Effector memory CD8-positive, alpha-beta T cell (primary cell): ENCODE measurements around the gene PLCB4.

Experiments
- ATAC-seq: fragments of 150-1000 bp; cut with Tn5 transposase; replicated peaks from 2 replicates; pipeline ENCODE4 v1.10.0; 2021; ENCODE audit warnings: mild to moderate bottlenecking, moderate library complexity
- DNase-seq, 3 experiments: peaks; one replicate each; pipeline ENCODE4 v3.0.0; 2021
- H3K27ac Mint-ChIP-seq, 2 donors: one replicate each; pipeline ENCODE4 v1.8.0; 2022; ENCODE audit warnings: mild to moderate bottlenecking in 2 of 2, mixed read lengths in 2 of 2, moderate library complexity in 2 of 2
- H3K27me3 Mint-ChIP-seq, 2 donors: one replicate each; pipeline ENCODE4 v1.8.0; 2022; ENCODE audit warnings: mixed read lengths in 2 of 2
- H3K36me3 Mint-ChIP-seq: one replicate; pipeline ENCODE4 v1.8.0; 2022; ENCODE audit warnings: mild to moderate bottlenecking, moderate library complexity, mixed read lengths; ENCODE audit not compliant: insufficient read depth
- H3K4me1 Mint-ChIP-seq, 2 donors: one replicate each; pipeline ENCODE4 v1.8.0; 2022; ENCODE audit warnings: low read depth in 2 of 2, mixed read lengths in 2 of 2
- H3K4me3 Mint-ChIP-seq, 2 donors: one replicate each; pipeline ENCODE4 v1.8.0; 2022; ENCODE audit warnings: mild to moderate bottlenecking in 2 of 2, mixed read lengths in 2 of 2, moderate library complexity in 2 of 2
- H3K9me3 Mint-ChIP-seq, 2 donors: one replicate each; pipeline ENCODE4 v1.8.0; 2022; ENCODE audit warnings: mixed read lengths in 2 of 2
- total RNA-seq, 9 experiments: gene quantifications; one replicate each; lab custom pipeline; 2026; lab: John Stamatoyannopoulos, UW

The PLCB4 gene
- 0 to 0.74 (median 0) reads per million in 9 experiments for total RNA-seq

- ATAC-seq, result no peak
These were observed at the start of gene PLCB4 for GRCh38 chr20:9068841-9069663. TSS of gene PLCB4 (plus strand) at chr20:9069087. CDS start at chr20:9307815, 238,728 bp downstream.

GRCh38 chr20:9019833-9020232 is 49.1 kb upstream of the PLCB4 start:
- H3K27me3 Mint-ChIP-seq, result no peaks in the 10 kb centered on the region
- no peak overlapping the region for H3K4me3 Mint-ChIP-seq
- DNase-seq (no peak), ATAC-seq (no peak)
- peaks cover 0 to 5% of the 10 kb centered on the region in 2 donors for H3K9me3 Mint-ChIP-seq
- H3K27ac Mint-ChIP-seq, result no peak overlapping the region
- no peaks in the 10 kb centered on the region for H3K4me1 Mint-ChIP-seq
- H3K36me3 Mint-ChIP-seq, result no peaks in the 10 kb centered on the region

More at GRCh38 chr20:9068841-9069663, at the start of gene PLCB4:
- H3K4me3 Mint-ChIP-seq, result no peak within 1 kb of the TSS
- H3K27ac Mint-ChIP-seq, result no peak within 1 kb of the TSS
- H3K27me3 Mint-ChIP-seq, result peaks cover 6 to 9% of the 10 kb centered on the region in 2 donors
- H3K9me3 Mint-ChIP-seq, result peaks cover 5 to 14% of the 10 kb centered on the region in 2 donors
- DNase-seq, result no peak
- H3K4me1 Mint-ChIP-seq, result peaks cover 1 to 3% of the 10 kb centered on the region in 2 donors
- H3K36me3 Mint-ChIP-seq, result no peaks in the 10 kb centered on the region

DNA sequence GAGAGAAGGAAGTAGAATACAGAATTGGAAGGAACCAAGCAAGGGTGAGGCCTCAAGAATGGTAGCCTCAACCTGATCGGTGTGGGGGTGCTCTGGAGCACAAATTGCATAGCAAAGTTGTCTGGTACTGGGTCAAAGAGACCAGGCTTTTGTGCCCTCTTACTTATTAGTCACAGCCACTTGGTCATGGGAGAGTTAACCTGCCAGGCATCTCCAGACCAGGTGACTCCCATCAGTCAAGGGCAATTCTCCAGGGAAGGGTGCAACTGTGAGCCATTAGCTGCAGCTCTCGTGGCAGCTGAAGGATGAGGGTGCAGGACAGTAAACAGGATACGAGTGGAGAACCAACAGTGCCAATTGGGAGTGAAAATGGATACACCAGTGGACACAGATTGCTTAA is 47.7 kb upstream of the PLCB4 start:
- no peak for DNase-seq
- H3K27ac Mint-ChIP-seq, result no peak overlapping the region
- no peaks in the 10 kb centered on the region for H3K4me1 Mint-ChIP-seq
- no peak for ATAC-seq
- no peak overlapping the region for H3K4me3 Mint-ChIP-seq
- no peaks in the 10 kb centered on the region for H3K27me3 Mint-ChIP-seq
- H3K9me3 Mint-ChIP-seq, result peaks cover 0 to 5% of the 10 kb centered on the region in 2 donors
- no peaks in the 10 kb centered on the region for H3K36me3 Mint-ChIP-seq

DNA sequence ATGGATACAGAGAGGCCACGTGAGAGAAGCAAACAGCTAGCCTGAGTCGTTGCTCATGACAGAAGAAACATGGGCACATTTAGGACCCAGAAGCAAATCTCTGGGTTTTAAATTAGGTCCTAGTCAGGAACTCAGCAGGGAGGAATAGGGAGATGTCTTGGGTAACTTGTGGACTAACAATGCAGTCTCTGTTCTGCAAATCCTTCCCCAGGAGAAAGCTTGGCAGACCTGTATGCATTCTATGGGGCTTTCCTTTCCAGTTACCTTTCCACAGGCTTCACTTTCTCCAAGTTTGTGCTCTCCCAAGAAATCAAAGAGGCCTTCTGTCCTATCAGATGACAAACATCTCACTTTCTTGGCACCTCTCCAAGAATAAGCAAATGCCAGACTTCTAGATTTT is 47.2 kb upstream of the PLCB4 start:
- Mint-ChIP-seq H3K27me3 (no peaks in the 10 kb centered on the region), H3K36me3 (no peaks in the 10 kb centered on the region), H3K4me3 (no peak overlapping the region), H3K9me3 (peaks cover 5% of the 10 kb centered on the region in 2 donors), H3K4me1 (no peaks in the 10 kb centered on the region), H3K27ac (no peak overlapping the region)
- DNase-seq (no peak), ATAC-seq (no peak)

DNA sequence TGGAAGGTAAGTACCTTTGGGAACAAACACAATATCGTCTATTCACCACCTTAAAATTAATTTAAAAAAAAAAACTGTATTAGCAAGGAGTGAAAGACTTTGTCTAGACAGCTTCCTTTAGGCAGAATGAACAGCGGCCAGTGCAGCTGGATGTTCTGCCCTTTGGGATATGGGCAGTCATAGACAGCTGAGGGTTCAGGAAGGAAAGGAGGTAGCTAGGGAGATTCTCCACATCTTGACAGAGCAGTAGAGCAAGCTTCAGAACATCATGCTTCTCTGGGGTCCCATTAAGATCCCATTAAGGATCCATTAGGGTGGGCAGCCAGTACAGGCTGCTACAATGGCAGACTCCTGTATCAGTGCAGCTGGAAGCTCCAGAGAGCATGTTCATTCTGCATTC is 46.5 kb upstream of the PLCB4 start:
- Mint-ChIP-seq H3K27ac (no peak overlapping the region), H3K36me3 (no peaks in the 10 kb centered on the region), H3K4me3 (no peak overlapping the region), H3K27me3 (no peaks in the 10 kb centered on the region), H3K9me3 (peaks cover 5 to 8% of the 10 kb centered on the region in 2 donors), H3K4me1 (no peaks in the 10 kb centered on the region)
- ATAC-seq, result no peak
- DNase-seq, result no peak

- ATAC-seq (no peak), DNase-seq (no peak)
- Mint-ChIP-seq H3K9me3 (peaks cover 7 to 8% of the 10 kb centered on the region in 2 donors), H3K27ac (no peak overlapping the region), H3K4me3 (no peak overlapping the region), H3K36me3 (no peaks in the 10 kb centered on the region), H3K4me1 (no peaks in the 10 kb centered on the region), H3K27me3 (no peaks in the 10 kb centered on the region)
These were observed 44.3 kb upstream of the PLCB4 start for GRCh38 chr20:9024606-9025005.

DNA sequence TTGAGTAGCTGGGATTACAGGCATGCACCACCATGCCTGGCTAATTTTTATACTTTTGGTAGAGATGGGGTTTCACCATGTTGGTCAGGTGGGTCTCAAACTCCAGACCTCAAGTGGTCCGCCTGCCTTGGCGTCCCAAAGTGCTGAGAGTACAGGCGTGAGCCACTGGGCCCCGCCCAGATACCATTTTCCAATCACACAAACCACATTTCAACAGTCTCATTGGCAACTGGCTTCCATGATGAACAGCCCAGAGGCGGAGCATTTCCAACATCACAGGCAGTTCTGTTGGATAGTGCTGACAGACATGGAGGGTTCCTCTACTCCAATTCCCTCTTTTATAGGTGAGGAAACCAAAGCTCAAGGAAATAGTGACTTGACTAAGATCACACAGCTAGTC is 43.9 kb upstream of the PLCB4 start:
- Mint-ChIP-seq H3K9me3 (peaks cover 7 to 8% of the 10 kb centered on the region in 2 donors), H3K4me1 (no peaks in the 10 kb centered on the region), H3K36me3 (no peaks in the 10 kb centered on the region), H3K27ac (no peak overlapping the region), H3K27me3 (no peaks in the 10 kb centered on the region), H3K4me3 (no peak overlapping the region)
- no peak for ATAC-seq
- DNase-seq, result no peak

DNA sequence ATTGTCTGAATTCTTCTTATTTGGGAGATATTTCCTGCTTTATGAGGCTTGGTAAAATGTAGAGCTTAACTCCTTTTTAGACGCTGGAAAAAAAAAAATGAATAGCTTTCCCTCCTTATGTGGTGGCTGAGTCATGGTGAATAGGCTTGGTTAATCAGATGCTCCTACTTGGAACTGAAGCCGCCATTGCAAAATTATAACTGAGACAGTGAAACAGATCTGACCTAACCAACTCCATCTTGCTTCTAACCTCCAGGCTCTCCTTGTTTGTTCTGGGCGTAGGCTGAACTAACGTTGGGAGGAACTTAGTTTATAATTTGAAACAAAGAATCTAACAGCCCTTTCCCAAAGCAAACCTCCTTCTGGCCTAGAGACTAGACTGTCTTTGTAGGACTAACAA is 43.2 kb upstream of the PLCB4 start:
- peaks cover 8 to 9% of the 10 kb centered on the region in 2 donors for H3K9me3 Mint-ChIP-seq
- H3K27me3 Mint-ChIP-seq, result no peaks in the 10 kb centered on the region
- no peak overlapping the region for H3K4me3 Mint-ChIP-seq
- ATAC-seq (no peak), DNase-seq (no peak)
- H3K36me3 Mint-ChIP-seq, result no peaks in the 10 kb centered on the region
- no peak overlapping the region for H3K27ac Mint-ChIP-seq
- no peaks in the 10 kb centered on the region for H3K4me1 Mint-ChIP-seq

- H3K4me1 Mint-ChIP-seq, result no peaks in the 10 kb centered on the region
- H3K36me3 Mint-ChIP-seq, result no peaks in the 10 kb centered on the region
- ATAC-seq (no peak), DNase-seq (no peak)
- H3K9me3 Mint-ChIP-seq, result peaks cover 5 to 8% of the 10 kb centered on the region in 2 donors
- H3K27ac Mint-ChIP-seq, result no peak overlapping the region
- H3K27me3 Mint-ChIP-seq, result no peaks in the 10 kb centered on the region
- no peak overlapping the region for H3K4me3 Mint-ChIP-seq
These were observed 41.3 kb upstream of the PLCB4 start for GRCh38 chr20:9027626-9028025.

DNA sequence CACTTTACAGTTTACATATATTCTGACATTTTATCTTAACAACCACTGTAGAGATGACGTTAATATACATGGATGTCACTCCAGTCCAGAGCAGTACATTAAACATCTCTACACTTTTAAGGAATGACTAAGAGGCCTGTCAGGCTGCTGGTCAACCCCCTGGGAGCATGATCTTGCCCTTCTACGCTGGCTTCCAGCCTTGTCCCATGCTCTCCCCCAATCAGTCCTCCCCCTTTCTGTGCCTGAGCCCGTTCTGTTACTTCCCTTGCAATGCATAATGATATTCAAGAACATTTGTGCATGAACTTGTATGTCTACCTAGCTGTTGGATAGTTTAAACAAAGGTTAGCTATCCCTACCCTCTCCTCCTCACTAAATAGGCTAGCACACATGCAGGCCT is 40.5 kb upstream of the PLCB4 start:
- DNase-seq, result no peak
- H3K9me3 Mint-ChIP-seq, result peaks cover 7 to 8% of the 10 kb centered on the region in 2 donors
- H3K4me3 Mint-ChIP-seq, result no peak overlapping the region
- no peak overlapping the region for H3K27ac Mint-ChIP-seq
- no peaks in the 10 kb centered on the region for H3K27me3 Mint-ChIP-seq
- ATAC-seq, result no peak
- no peaks in the 10 kb centered on the region for H3K4me1 Mint-ChIP-seq
- H3K36me3 Mint-ChIP-seq, result no peaks in the 10 kb centered on the region

GRCh38 chr20:9031991-9032390 is 36.9 kb upstream of the PLCB4 start:
- ATAC-seq (no peak), DNase-seq (no peak)
- no peaks in the 10 kb centered on the region for H3K27me3 Mint-ChIP-seq
- no peak overlapping the region for H3K27ac Mint-ChIP-seq
- H3K4me3 Mint-ChIP-seq, result no peak overlapping the region
- no peaks in the 10 kb centered on the region for H3K4me1 Mint-ChIP-seq
- no peaks in the 10 kb centered on the region for H3K36me3 Mint-ChIP-seq
- H3K9me3 Mint-ChIP-seq, result peaks cover under 1 to 9% of the 10 kb centered on the region in 2 donors

- no peak for DNase-seq
- no peaks in the 10 kb centered on the region for H3K27me3 Mint-ChIP-seq
- H3K4me3 Mint-ChIP-seq, result no peak overlapping the region
- no peak for ATAC-seq
- peaks cover 6 to 9% of the 10 kb centered on the region in 2 donors for H3K9me3 Mint-ChIP-seq
- H3K27ac Mint-ChIP-seq, result no peak overlapping the region
- no peaks in the 10 kb centered on the region for H3K36me3 Mint-ChIP-seq
- no peaks in the 10 kb centered on the region for H3K4me1 Mint-ChIP-seq
These were observed 36.1 kb upstream of the PLCB4 start for GRCh38 chr20:9032758-9033157.

DNA sequence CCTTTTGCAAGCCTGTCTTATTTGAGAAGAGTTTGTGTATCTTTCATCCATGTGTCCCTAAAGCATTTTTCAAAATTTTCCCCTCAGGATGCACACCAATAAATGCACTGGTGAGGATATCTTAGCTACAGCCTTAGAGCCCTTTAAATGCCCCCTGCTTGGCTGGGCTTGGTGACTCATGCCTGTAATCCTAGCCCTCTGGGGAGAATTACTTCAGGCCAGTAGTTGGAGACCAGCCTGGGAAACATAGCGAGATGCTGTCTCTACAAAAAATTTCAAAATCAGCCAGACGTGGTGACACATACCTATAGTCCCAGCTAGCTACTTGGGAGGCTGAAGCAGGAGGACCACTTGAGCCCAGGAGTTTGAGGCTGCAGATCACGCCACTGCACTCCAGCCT is 33.8 kb upstream of the PLCB4 start:
- ATAC-seq (no peak), DNase-seq (no peak)
- no peak overlapping the region for H3K27ac Mint-ChIP-seq
- no peaks in the 10 kb centered on the region for H3K4me1 Mint-ChIP-seq
- no peaks in the 10 kb centered on the region for H3K36me3 Mint-ChIP-seq
- H3K4me3 Mint-ChIP-seq, result no peak overlapping the region
- peaks cover 6 to 10% of the 10 kb centered on the region in 2 donors for H3K9me3 Mint-ChIP-seq
- H3K27me3 Mint-ChIP-seq, result no peaks in the 10 kb centered on the region

GRCh38 chr20:9036593-9036992 is 32.3 kb upstream of the PLCB4 start:
- no peaks in the 10 kb centered on the region for H3K36me3 Mint-ChIP-seq
- no peak overlapping the region for H3K4me3 Mint-ChIP-seq
- no peaks in the 10 kb centered on the region for H3K27me3 Mint-ChIP-seq
- H3K27ac Mint-ChIP-seq, result no peak overlapping the region
- DNase-seq (no peak), ATAC-seq (no peak)
- H3K9me3 Mint-ChIP-seq, result peaks cover 6 to 7% of the 10 kb centered on the region in 2 donors
- H3K4me1 Mint-ChIP-seq, result no peaks in the 10 kb centered on the region
